ENCODE results near the gene CTAG1A.
"Not testable (repeated sequence)": the region's sequence is repeated elsewhere in the genome, so short reads cannot be mapped to it uniquely, and the experiment has no call there.

DNA sequence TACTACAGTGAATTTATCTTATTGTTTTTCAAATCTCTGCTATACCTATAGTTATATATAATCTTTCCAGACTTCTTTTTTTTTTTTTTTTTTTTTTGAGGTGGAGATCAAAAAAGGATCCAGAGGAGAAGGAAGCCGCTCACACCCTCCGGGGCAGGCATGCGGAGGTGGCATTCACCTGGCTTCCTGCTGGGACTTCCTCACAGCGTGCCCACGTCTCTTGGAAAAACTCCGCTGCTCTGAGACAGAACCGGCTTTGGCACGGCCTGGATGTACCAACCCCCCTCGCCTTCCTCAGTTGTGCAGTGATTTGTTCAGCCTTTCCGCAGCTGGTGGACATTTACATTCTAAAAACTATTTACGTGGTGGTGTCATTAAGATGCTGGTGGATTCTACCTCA, 23.0 kb downstream of the CTAG1A start:
- not testable (repeated sequence) for TF ChIP-seq YY1 (IDR thresholded peaks at IDR 0.05; ENCODE audit: extremely low read depth, insufficient replicate concordance, low read depth, low read length); POLR2A (IDR thresholded peaks at IDR 0.05; ENCODE audit: borderline replicate concordance, extremely low read depth, insufficient read depth, insufficient read length); CEBPB (IDR thresholded peaks at IDR 0.05; ENCODE audit: low read depth); POLR2AphosphoS5 (IDR thresholded peaks at IDR 0.05; ENCODE audit: low read depth, low read length)
- TF ChIP-seq, protein P1, sequence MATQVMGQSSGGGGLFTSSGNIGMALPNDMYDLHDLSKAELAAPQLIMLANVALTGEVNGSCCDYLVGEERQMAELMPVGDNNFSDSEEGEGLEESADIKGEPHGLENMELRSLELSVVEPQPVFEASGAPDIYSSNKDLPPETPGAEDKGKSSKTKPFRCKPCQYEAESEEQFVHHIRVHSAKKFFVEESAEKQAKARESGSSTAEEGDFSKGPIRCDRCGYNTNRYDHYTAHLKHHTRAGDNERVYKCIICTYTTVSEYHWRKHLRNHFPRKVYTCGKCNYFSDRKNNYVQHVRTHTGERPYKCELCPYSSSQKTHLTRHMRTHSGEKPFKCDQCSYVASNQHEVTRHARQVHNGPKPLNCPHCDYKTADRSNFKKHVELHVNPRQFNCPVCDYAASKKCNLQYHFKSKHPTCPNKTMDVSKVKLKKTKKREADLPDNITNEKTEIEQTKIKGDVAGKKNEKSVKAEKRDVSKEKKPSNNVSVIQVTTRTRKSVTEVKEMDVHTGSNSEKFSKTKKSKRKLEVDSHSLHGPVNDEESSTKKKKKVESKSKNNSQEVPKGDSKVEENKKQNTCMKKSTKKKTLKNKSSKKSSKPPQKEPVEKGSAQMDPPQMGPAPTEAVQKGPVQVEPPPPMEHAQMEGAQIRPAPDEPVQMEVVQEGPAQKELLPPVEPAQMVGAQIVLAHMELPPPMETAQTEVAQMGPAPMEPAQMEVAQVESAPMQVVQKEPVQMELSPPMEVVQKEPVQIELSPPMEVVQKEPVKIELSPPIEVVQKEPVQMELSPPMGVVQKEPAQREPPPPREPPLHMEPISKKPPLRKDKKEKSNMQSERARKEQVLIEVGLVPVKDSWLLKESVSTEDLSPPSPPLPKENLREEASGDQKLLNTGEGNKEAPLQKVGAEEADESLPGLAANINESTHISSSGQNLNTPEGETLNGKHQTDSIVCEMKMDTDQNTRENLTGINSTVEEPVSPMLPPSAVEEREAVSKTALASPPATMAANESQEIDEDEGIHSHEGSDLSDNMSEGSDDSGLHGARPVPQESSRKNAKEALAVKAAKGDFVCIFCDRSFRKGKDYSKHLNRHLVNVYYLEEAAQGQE (IDR thresholded peaks at IDR 0.05; ENCODE audit: low read depth): not testable (repeated sequence)
- TF ChIP-seq, protein P2, sequence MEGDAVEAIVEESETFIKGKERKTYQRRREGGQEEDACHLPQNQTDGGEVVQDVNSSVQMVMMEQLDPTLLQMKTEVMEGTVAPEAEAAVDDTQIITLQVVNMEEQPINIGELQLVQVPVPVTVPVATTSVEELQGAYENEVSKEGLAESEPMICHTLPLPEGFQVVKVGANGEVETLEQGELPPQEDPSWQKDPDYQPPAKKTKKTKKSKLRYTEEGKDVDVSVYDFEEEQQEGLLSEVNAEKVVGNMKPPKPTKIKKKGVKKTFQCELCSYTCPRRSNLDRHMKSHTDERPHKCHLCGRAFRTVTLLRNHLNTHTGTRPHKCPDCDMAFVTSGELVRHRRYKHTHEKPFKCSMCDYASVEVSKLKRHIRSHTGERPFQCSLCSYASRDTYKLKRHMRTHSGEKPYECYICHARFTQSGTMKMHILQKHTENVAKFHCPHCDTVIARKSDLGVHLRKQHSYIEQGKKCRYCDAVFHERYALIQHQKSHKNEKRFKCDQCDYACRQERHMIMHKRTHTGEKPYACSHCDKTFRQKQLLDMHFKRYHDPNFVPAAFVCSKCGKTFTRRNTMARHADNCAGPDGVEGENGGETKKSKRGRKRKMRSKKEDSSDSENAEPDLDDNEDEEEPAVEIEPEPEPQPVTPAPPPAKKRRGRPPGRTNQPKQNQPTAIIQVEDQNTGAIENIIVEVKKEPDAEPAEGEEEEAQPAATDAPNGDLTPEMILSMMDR (IDR thresholded peaks at IDR 0.05 in 2 of 3, conservative IDR thresholded peaks at IDR 0.05 in 1 of 3; ENCODE audit: borderline replicate concordance in 1 of 3, insufficient read depth in 1 of 3, low read depth in 2 of 3, low read length in 2 of 3): not testable (repeated sequence)
